ENCODE measurements around the gene OXER1.

GRCh38 chr2:42762155-42762554 lies 1.8 kb downstream of the OXER1 start:
- TF ChIP-seq, protein P1, sequence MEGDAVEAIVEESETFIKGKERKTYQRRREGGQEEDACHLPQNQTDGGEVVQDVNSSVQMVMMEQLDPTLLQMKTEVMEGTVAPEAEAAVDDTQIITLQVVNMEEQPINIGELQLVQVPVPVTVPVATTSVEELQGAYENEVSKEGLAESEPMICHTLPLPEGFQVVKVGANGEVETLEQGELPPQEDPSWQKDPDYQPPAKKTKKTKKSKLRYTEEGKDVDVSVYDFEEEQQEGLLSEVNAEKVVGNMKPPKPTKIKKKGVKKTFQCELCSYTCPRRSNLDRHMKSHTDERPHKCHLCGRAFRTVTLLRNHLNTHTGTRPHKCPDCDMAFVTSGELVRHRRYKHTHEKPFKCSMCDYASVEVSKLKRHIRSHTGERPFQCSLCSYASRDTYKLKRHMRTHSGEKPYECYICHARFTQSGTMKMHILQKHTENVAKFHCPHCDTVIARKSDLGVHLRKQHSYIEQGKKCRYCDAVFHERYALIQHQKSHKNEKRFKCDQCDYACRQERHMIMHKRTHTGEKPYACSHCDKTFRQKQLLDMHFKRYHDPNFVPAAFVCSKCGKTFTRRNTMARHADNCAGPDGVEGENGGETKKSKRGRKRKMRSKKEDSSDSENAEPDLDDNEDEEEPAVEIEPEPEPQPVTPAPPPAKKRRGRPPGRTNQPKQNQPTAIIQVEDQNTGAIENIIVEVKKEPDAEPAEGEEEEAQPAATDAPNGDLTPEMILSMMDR (IDR thresholded peaks at IDR 0.05), result no peak
- TF ChIP-seq REST (IDR thresholded peaks at IDR 0.05; ENCODE audit: insufficient read depth in 1 of 2, low read depth in 2 of 2, low read length in 1 of 2), result no peak
- TF ChIP-seq POLR2AphosphoS5 (IDR thresholded peaks at IDR 0.05; ENCODE audit: low read depth, low read length), result no peak
- no peak for TF ChIP-seq SIN3A (IDR thresholded peaks at IDR 0.05; ENCODE audit: borderline replicate concordance, insufficient read depth, low read depth, low read length)
- no peak for TF ChIP-seq TCF7L2 (IDR thresholded peaks at IDR 0.05; ENCODE audit: low read depth, low read length)

Data from Panc1 (cell line).